GM18861 (cell line): Measurements from ENCODE around the gene SEPTIN8.
"Not testable (repeated sequence)": the region's sequence is repeated elsewhere in the genome, so short reads cannot be mapped to it uniquely, and the experiment has no call there.

Source experiments
- ATAC-seq: cut with Tn5 transposase; IDR thresholded peaks from one replicate; pipeline ENCODE4 v1.9.1; 2021; ENCODE audit not compliant: unreplicated experiment

Gene SEPTIN8

DNA sequence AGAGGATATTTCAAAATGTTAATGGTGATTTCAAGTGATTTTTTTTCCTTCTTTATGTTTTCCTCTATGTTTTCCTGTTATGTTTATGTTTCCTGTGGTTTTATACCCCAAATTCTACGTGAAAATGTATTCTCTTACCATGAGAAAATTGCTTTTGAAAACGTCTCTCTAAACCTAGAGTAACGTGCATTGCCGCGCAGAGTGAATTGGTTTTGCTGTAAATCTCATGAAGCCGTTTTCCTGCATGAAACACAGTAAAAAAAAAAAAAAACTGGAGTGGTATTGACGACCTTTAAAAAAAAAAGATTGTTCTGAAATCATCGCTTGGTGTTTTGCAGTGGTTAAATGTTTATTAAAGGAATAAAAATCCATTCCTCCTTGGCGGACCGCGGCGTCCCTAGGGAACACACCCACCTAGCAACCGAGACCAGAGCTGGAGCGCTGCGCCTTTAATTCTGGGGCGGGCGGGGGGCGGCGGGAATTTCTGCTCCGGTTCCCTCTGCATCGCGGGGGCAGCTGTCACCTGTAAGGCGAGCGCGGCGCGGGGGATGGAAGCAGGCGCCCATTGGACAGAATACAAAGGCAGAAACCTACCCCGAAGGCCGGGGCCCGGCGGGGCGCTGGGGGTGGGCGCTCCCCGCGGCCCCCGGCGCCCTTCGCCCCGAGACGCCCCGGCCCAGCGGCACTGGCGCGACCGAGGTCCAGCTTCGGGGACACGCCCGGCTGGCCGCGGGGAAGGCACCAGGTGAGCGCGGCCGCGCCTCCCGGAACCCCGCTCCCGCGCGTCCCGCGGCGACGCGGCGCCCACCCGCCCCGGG lies 36.0 kb upstream of the SEPTIN8 start, which contains the start of gene SOWAHA:
Gene SOWAHA, plus strand, starts transcription at position 522 of the 818 bp plus-strand sequence. CDS start 320 bp downstream, outside the sequence.
- ATAC-seq: no peak

DNA sequence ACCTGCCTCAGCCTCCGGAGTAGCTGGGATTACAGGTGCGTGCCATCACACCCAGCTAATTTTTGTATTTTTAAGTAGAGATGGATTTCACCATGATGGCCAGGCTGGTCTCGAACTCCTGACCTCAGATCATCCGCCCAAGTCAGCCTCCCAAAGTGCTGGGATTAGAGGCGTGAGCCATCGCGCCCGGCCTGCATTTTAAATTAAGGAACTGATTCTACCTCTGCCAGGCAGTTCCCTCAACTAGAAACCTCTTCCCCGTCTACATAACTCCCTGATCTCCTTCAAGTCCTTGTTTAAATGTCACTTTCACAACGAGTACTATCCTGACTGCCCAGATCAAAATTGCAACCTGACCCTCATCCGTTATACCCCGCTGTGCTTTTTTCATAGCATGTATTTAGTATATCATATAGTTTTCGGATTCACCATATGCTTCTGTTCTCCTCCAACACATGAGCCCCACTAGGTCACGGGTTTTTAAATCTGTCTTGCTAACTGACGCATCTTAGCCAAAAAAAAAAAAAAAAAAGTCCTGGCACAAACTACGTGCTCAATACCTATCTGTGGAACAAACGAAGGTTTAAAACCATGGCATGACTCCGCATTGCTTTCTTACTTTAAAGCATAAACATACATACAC lies 35.2 kb upstream of the SEPTIN8 start:
- no peak for ATAC-seq

- no peak for ATAC-seq
These were observed 33.6 kb upstream of the SEPTIN8 start for GRCh38 chr5:132810605-132811004.

GRCh38 chr5:132808866-132809265 lies 31.8 kb upstream of the SEPTIN8 start:
- ATAC-seq: no peak

DNA sequence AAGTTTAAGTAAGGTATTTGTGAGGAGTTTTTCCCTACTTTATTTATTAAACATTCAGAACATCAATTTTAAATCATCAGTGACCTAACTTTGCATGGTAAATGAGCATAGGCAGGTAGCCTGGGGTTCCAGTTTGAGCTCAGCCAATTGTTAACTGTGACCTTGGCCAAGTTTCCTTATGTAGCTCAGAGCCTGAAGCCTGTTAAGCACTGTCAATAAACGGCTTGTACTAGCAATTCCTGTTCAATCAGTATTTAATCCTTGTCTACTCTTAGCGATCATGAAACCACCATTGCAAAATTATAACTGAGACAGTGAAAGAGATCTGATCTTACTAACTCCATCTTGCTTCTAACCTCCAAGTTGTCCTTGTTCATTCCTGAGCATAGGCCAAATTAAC lies 31.4 kb upstream of the SEPTIN8 start:
- ATAC-seq: no peak

- no peak for ATAC-seq
These were observed 30.3 kb upstream of the SEPTIN8 start for GRCh38 chr5:132807163-132807838.

DNA sequence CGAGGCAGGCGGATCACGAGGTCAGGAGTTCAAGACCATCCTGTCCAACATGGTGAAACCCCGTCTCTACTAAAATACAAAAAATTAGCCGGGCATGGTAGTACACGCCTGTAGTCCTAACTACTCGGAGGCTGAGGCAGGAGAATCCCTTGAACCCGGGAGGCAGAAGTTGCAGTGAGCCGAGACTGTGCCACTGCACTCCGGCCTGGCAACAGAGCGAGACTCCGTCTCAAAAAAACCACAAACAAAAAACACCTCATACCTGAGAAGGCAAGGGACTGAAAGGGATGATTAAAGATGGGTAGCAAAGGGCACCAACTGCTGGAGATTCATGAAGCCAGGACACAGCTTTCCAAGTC lies 29.7 kb upstream of the SEPTIN8 start:
- not testable (repeated sequence) for ATAC-seq

- ATAC-seq: not testable (repeated sequence)
These were observed 28.8 kb upstream of the SEPTIN8 start for GRCh38 chr5:132805872-132806271.

DNA sequence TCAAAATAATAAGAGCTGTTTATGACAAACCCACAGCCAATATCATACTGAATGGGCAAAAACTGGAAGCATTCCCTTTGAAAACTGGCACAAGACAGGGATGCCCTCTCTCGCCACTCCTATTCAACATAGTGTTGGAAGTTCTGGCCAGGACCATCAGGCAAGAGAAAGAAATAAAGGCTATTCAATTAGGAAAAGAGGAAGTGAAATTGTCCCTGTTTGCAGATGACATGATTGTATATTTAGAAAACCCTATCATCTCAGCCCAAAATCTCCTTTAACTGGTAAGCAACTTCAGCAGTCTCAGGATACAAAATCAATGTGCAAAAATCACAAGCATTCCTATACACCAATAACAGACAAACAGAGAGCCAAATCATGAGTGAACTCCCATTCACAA lies 27.2 kb upstream of the SEPTIN8 start:
- not testable (repeated sequence) for ATAC-seq

DNA sequence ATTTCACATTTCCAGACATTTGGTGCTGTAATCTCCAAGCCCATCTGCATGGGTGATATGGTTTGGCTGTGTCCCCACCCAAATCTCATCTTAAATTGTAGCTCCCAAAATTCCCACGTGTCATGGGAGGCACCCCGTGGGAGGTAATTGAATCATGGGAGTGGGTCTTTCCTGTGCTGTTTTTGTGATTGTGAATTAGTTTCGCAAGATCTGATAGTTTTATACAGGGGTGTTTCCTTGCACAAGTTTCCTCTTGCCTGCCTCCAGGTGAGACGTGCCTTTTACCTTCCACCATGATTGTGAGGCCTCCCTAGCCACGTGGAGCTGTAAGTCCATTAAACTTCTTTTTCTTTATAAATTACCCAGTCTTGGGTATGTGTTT lies 25.6 kb upstream of the SEPTIN8 start:
- not testable (repeated sequence) for ATAC-seq

GRCh38 chr5:132802044-132802684 lies 25.1 kb upstream of the SEPTIN8 start:
- no peak for ATAC-seq

DNA sequence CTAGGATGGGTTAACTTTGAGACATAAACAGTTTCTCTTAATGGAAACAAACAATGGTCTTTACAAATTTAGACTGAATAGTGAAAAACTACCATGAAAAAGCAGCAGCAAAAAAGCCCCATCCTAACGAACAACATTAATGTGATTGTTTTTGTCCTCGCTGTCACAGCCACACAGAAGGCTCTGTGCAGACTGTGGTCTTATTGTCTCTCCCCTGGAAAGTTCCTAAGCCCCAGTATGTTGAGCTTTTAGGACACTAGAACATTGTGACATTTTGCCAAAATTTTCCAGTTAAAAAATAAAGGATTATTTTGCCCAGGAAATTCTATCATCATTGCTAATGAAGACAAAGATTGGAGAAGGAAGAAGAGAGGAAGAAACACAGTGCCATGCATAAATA lies 23.5 kb upstream of the SEPTIN8 start:
- no peak for ATAC-seq

GRCh38 chr5:132799392-132799791 lies 22.4 kb upstream of the SEPTIN8 start:
- no peak for ATAC-seq

DNA sequence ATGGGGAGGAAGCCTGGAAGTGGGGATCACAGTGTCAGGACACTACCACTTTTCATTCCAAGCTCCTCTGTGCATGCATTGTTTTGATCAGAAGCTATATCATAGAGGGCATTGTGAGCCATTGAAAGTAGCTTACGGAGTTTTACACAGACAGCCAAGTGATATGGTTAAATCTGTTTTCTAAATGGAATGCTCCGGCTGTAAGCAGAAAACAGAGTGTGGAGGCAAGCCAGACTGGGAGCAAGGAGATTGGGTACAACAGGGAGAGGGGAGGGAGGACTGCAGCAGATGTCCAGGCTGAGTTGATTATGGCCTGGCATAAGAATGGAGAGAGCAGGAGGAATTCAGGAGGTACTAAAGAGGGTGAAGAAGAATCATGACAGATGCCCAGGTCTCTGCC lies 20.6 kb upstream of the SEPTIN8 start:
- no peak for ATAC-seq

DNA sequence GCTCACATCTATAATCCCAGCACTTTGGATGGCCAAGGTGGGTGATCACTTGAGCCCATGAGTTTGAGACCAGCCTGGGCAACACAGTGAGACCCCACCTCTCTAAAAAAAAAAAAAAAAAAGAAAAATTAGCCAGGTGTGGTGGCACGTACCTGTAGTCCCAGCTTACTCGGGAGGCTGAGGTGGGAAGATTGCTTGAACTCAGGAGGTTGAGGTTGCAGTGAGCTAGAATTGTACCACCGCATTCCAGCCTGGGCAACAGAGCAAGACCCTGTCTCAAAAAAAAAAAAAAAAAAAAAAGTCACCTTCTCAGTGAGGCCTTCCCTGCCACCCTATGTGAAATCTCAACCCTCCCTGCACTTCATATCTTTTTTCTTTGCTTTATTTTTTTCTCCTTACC lies 14.0 kb upstream of the SEPTIN8 start:
- ATAC-seq: no peak

DNA sequence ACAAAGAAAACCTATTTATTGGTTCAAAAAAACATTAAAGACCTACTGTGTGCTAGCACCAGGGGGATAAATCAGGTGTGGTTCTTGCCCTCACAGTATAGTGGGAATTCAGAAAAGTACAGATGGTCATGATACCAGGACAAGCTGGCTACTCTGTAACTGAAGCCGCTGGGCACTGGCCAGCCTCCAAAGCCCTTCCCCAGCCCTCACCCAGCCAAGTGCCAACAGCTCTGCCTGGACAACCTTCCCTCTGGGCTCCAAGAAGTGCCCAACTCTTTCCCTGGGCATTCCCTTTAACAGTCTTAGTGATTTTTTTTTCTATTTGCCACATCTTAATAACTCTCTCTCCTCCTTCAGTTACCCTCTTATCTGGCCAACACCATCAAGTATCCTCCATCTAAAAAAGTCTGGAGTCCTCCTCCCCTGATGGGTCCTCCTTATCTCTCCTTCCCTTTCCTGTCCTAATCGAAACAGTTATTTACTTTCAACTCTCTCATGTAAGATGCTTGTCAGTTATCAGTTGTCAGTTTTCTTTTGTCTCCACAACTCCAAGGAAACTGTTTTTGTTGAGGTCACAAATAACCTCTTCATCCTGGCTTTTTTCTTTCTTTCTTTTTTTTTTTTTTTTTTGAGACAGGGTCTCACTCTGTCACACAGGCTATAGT lies 13.3 kb upstream of the SEPTIN8 start:
- ATAC-seq: no peak

GRCh38 chr5:132788990-132789886 lies 12.2 kb upstream of the SEPTIN8 start:
- no peak for ATAC-seq

- no peak for ATAC-seq
These were observed 11.5 kb upstream of the SEPTIN8 start for GRCh38 chr5:132788508-132788907.

DNA sequence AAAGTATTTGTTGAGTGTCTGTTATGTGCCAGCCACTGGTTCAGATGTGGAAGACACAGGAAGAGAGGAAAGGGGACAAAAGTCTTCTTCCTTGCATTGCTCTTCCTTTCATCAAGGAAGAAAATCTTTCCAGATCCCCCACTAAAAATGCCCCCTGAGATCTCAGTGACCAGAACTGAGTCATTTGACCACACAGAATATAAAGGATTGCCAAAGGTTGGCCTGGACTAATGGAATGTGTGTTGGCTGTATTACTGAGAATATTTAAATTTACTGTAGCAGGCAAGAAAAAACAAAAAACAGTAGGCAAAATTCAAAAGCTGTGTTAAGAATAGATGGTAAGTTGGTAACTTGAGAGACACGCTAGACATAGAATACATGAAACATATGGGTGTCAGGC lies 10.0 kb upstream of the SEPTIN8 start:
- no peak for ATAC-seq

GRCh38 chr5:132785864-132786263 lies 8.8 kb upstream of the SEPTIN8 start:
- ATAC-seq: no peak
